H1 (cell line): ENCODE measurements around the gene CPT2. TPM values are rescaled to one million over a fixed set of nuclear protein-coding genes. Genes with fewer than 3 reads are reported as not detected.

Experiments
- CTCF ChIA-PET: fragments of 300-600 bp; sonication (Branson Sonifier 250); formaldehyde crosslinking; loops from one replicate; lab custom pipeline; 2021; ENCODE audit not compliant: partially characterized antibody; lab: Charles Lee
- POLR2A ChIA-PET: fragments of 300-600 bp; sonication (Branson Sonifier 250); formaldehyde crosslinking; loops from one replicate; lab custom pipeline; 2021; ENCODE audit warnings: inconsistent platforms; ENCODE audit not compliant: partially characterized antibody; lab: Charles Lee
- DNase-seq, 2 experiments: peaks; one replicate each; pipeline versions ENCODE4 v3.0.0 to v3.0.0-alpha.2; 2010 to 2022; ENCODE audit warnings: low spot score in 2 of 2, low read depth in 1 of 2, mixed read lengths in 1 of 2
- FAIRE-seq: peaks from 2 replicates; lab custom pipeline; 2011; peaks lifted over from hg19 to GRCh38; lab: Jason Lieb, UNC
- H2AFZ ChIP-seq: 2 replicates; pipeline ENCODE4 v1.8.1; 2012; ENCODE audit warnings: low read length, inconsistent platforms
- H2AK5ac ChIP-seq: 2 replicates; pipeline ENCODE4 v1.6.1; 2013; ENCODE audit warnings: low read depth, low read length
- H2BK120ac ChIP-seq: replicated peaks from 2 replicates; pipeline ENCODE3; 2013; ENCODE audit warnings: low read depth, low read length, inconsistent platforms
- H2BK12ac ChIP-seq: 2 replicates; pipeline ENCODE4 v1.6.1; 2013; ENCODE audit warnings: low read depth, low read length
- H2BK15ac ChIP-seq: 2 replicates; pipeline ENCODE4 v1.6.1; 2013; ENCODE audit warnings: low read length
- H2BK20ac ChIP-seq: 2 replicates; pipeline ENCODE4 v1.6.1; 2013; ENCODE audit warnings: low read length
- H2BK5ac ChIP-seq: 2 replicates; pipeline ENCODE4 v1.6.1; 2013; ENCODE audit warnings: low read depth, low read length
- H3K14ac ChIP-seq: 2 replicates; pipeline ENCODE4 v1.6.1; 2013; ENCODE audit warnings: inconsistent platforms; ENCODE audit not compliant: insufficient read length
- H3K18ac ChIP-seq: 2 replicates; pipeline ENCODE4 v1.6.1; 2013; ENCODE audit warnings: low read length; ENCODE audit errors: extremely low read depth
- H3K23ac ChIP-seq: 2 replicates; pipeline ENCODE4 v1.6.1; 2013; ENCODE audit warnings: inconsistent platforms; ENCODE audit not compliant: insufficient read length
- H3K23me2 ChIP-seq: 2 replicates; pipeline ENCODE4 v1.6.1; 2013; ENCODE audit warnings: low read depth, low read length
- H3K27ac ChIP-seq: 2 replicates; pipeline ENCODE4 v1.6.1; 2011; ENCODE audit warnings: low read depth, low read length, inconsistent platforms
- H3K27me3 ChIP-seq, 4 experiments: replicated peaks in 1 of 4; 1 replicate in 1 of 4; 2 replicates in 3 of 4; pipeline versions ENCODE4 v1.6.1 to v1.8.1; 2011 to 2013; ENCODE audit warnings: low read length in 3 of 4, mild to moderate bottlenecking in 3 of 4, inconsistent platforms in 2 of 4, mixed read lengths in 2 of 4, moderate library complexity in 1 of 4; ENCODE audit not compliant: control insufficient read depth in 3 of 4, insufficient read depth in 3 of 4; ENCODE audit errors: extremely low read depth in 1 of 4
- H3K36me3 ChIP-seq, 4 experiments: 2 replicates each; pipeline versions ENCODE4 v1.6.1 to v1.8.1; 2011 to 2013; ENCODE audit warnings: mild to moderate bottlenecking in 4 of 4, low read length in 3 of 4, moderate library complexity in 2 of 4, control low read depth in 1 of 4, inconsistent platforms in 1 of 4; ENCODE audit not compliant: insufficient read depth in 4 of 4, control insufficient read depth in 2 of 4
- H3K4ac ChIP-seq: replicated peaks from 2 replicates; pipeline ENCODE3; 2013; ENCODE audit warnings: low read length, low read depth, mixed read lengths, inconsistent platforms; ENCODE audit not compliant: insufficient read length
- H3K4me1 ChIP-seq, 4 experiments: replicated peaks in 1 of 4; 1 replicate in 1 of 4; 2 replicates in 3 of 4; pipeline versions ENCODE4 v1.6.1 to v1.8.1; 2011 to 2013; ENCODE audit warnings: low read length in 3 of 4, inconsistent platforms in 2 of 4, mixed read lengths in 1 of 4; ENCODE audit not compliant: insufficient read depth in 4 of 4, control insufficient read depth in 3 of 4
- H3K4me2 ChIP-seq, 2 experiments: 2 replicates each; pipeline versions ENCODE4 v1.6.1 to v1.8.1; 2011 to 2013; ENCODE audit warnings: low read depth in 2 of 2, low read length in 2 of 2, control low read depth in 1 of 2, inconsistent platforms in 1 of 2, mild to moderate bottlenecking in 1 of 2; ENCODE audit not compliant: insufficient read depth in 1 of 2
- H3K4me3 ChIP-seq, 4 experiments: fragments of 200-600, 300-600 bp in 1 of 4; sonication (generic), shearing (Covaris generic), sonication (Bioruptor Twin) in 1 of 4; 2 replicates each; pipeline versions ENCODE4 v1.5.1 to v1.8.1; 2011 to 2016; ENCODE audit warnings: low read length in 4 of 4, low read depth in 3 of 4, control low read depth in 2 of 4, inconsistent platforms in 2 of 4, mild to moderate bottlenecking in 2 of 4, mixed read lengths in 1 of 4, moderate library complexity in 1 of 4; ENCODE audit not compliant: insufficient read depth in 2 of 4; ENCODE audit errors: extremely low read depth in 1 of 4
- H3K56ac ChIP-seq: replicated peaks from 2 replicates; pipeline ENCODE3; 2013; ENCODE audit warnings: low read depth, mild to moderate bottlenecking, mixed read lengths, low read length, inconsistent platforms; ENCODE audit not compliant: insufficient read length
- H3K79me1 ChIP-seq: 2 replicates; pipeline ENCODE4 v1.6.1; 2013; ENCODE audit warnings: low read depth, low read length, control low read depth
- H3K79me2 ChIP-seq, 2 experiments: 2 replicates each; pipeline versions ENCODE4 v1.6.1 to v1.8.1; 2012 to 2013; ENCODE audit warnings: low read length in 2 of 2, mild to moderate bottlenecking in 2 of 2, inconsistent platforms in 1 of 2; ENCODE audit not compliant: insufficient read depth in 2 of 2, control insufficient read depth in 1 of 2
- H3K9ac ChIP-seq, 4 experiments: replicated peaks in 1 of 4; 1 replicate in 1 of 4; 2 replicates in 3 of 4; pipeline versions ENCODE4 v1.6.1 to v1.8.1; 2011 to 2013; ENCODE audit warnings: low read depth in 3 of 4, low read length in 3 of 4, control low read depth in 2 of 4, mild to moderate bottlenecking in 2 of 4, moderate library complexity in 2 of 4, inconsistent platforms in 1 of 4; ENCODE audit errors: extremely low read depth in 1 of 4
- H3K9me3 ChIP-seq, 2 experiments: 2 replicates each; pipeline versions ENCODE4 v1.6.1 to v1.8.1; 2012 to 2013; ENCODE audit warnings: mild to moderate bottlenecking in 2 of 2, moderate library complexity in 2 of 2, control low read depth in 1 of 2, inconsistent platforms in 1 of 2, low read depth in 1 of 2, low read length in 1 of 2, mixed read lengths in 1 of 2; ENCODE audit not compliant: insufficient read depth in 2 of 2
- H4K20me1 ChIP-seq, 2 experiments: replicated peaks in 1 of 2; 2 replicates each; pipeline versions ENCODE3 to v1.8.1; 2011 to 2013; ENCODE audit warnings: inconsistent platforms in 2 of 2, low read length in 2 of 2, mild to moderate bottlenecking in 1 of 2; ENCODE audit not compliant: insufficient read depth in 2 of 2, control insufficient read depth in 1 of 2
- H4K5ac ChIP-seq: 2 replicates; pipeline ENCODE4 v1.6.1; 2013; ENCODE audit warnings: low read length, low read depth, mixed read lengths, inconsistent platforms; ENCODE audit not compliant: insufficient read length
- H4K8ac ChIP-seq: 2 replicates; pipeline ENCODE4 v1.8.0; 2013; ENCODE audit warnings: mild to moderate bottlenecking, moderate library complexity, low read length, inconsistent platforms; ENCODE audit not compliant: insufficient read depth; ENCODE audit errors: extremely low read depth
- H4K91ac ChIP-seq: replicated peaks from 2 replicates; pipeline ENCODE3; 2013; ENCODE audit warnings: low read length, mixed read lengths, inconsistent platforms; ENCODE audit not compliant: insufficient read length
- ASH2L ChIP-seq: fragments of 200-600, 300-600 bp; sonication (generic); IDR thresholded peaks from one replicate; pipeline ENCODE4 v1.7.1; 2017; ENCODE audit warnings: low read length
- BACH1 ChIP-seq: IDR thresholded peaks from 2 replicates; pipeline ENCODE4 v1.6.1; 2012; ENCODE audit warnings: low read length, improper control_type of control experiment
- CHD2 ChIP-seq: IDR thresholded peaks from 2 replicates; pipeline ENCODE4 v1.6.1; 2012; ENCODE audit warnings: low read length, improper control_type of control experiment
- NANOG ChIP-seq: IDR thresholded peaks from 2 replicates; pipeline ENCODE4 v1.6.1; 2011; ENCODE audit warnings: low read length, low read depth, mild to moderate bottlenecking, inconsistent platforms; ENCODE audit not compliant: insufficient read depth, poor library complexity, severe bottlenecking
- SAP30 ChIP-seq: fragments of 300-600 bp; sonication (generic); IDR thresholded peaks from 2 replicates; pipeline ENCODE4 v1.7.1; 2012; ENCODE audit warnings: low read length, moderate library complexity, mild to moderate bottlenecking, inconsistent platforms; ENCODE audit not compliant: insufficient read depth, insufficient replicate concordance
- SIRT6 ChIP-seq: IDR thresholded peaks from one replicate; pipeline ENCODE4 v1.7.1; 2012; ENCODE audit warnings: low read length, inconsistent platforms
- SP2 ChIP-seq: IDR thresholded peaks from 2 replicates; pipeline ENCODE4 v1.6.1; 2012; ENCODE audit warnings: mild to moderate bottlenecking, low read length, inconsistent platforms
- SRF ChIP-seq: IDR thresholded peaks from 2 replicates; pipeline ENCODE4 v1.6.1; 2011; ENCODE audit warnings: mild to moderate bottlenecking, low read depth, low read length, moderate library complexity
- WGBS, 2 experiments: shearing (Covaris generic) in 1 of 2; methylation state at CpG; one replicate each; pipeline versions ENCODE4 v1.1.6 to v1.1.7; 2013 to 2015; ENCODE audit warnings: low lambda C conversion rate in 2 of 2, mixed read lengths in 2 of 2, inconsistent platforms in 1 of 2, low coverage in 1 of 2, missing lambda C conversion rate in 1 of 2; ENCODE audit not compliant: insufficient replicate concordance in 2 of 2, insufficient coverage in 1 of 2, insufficient read length in 1 of 2; ENCODE audit errors: extremely low coverage in 1 of 2, missing lambda C conversion rate in 1 of 2; 5-methylcytosine and 5-hydroxymethylcytosine counted together
- polyA plus RNA-seq, 7 experiments: library from polyadenylated mRNA; depleted of rRNA in 3 of 7; stranded (reverse) in 5 of 7; unstranded in 2 of 7; fragments of >200 nt in 5 of 7; fragments of 200-250 nt in 2 of 7; gene quantifications; 1 replicate in 5 of 7; 2 replicates in 1 of 7; 4 replicates in 1 of 7; pipeline versions ENCODE4 v1.2.1 to v1.2.3, GENCODE V29; 2011 to 2013; ENCODE audit warnings: missing spikeins in 2 of 7, mixed read lengths in 2 of 7
- total RNA-seq: library from RNA; stranded (reverse); fragmentation: NEBNext Ultra II Directional; extraction: Animal tissue kit (Norgen Biotek cat#: 25700); gene quantifications from 2 replicates; pipeline ENCODE4 v1.2.1, GENCODE V29; 2021

The CPT2 gene
- total and polyA plus RNA-seq, 2 of the 8 experiments (the other 6 are each of a cell fraction or from before 2014, with no cell fraction given), result 23.9 to 25.5 TPM

DNA sequence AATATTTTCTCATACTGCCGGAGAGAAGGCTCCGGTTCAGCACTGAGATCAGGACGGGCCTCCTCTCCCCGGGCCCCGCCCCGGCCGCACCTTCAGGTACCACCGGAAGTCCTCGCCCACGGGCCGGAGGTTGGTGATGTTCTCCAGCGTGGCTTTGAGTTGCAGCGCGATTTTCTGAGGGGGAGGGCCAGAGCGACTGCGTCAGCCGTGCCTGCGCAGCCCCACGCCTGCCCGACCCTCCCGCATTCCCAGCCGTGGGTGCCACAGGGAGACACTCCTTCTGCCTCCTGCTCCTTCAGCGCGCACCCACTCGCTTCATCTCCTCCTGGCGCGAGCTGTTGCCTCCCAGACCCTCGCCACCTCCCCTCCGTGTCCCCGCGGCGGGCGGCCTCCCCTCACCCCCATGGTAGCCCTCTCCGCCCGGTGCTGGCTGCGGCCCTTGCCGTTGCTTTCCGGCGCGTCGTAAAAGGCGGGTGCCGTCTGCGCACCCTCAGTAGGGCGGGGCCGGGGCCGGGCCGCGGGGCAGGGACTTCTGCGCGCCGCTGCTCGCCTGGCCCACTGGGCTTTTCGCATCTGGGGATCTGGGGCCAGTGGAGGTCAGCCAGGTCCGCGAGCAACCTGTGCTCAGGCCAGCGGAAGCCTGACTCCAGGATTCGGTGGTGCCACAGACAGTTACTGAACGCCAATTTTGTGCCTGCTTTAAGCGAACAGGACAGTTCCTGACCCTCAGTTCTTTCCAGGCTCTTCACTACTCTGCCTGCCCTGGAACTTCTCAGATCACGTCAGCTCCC is 23.7 kb downstream of the CPT2 start, which contains the start of gene CZIB:
Gene CZIB, minus strand, starts transcription at position 464 of the 791 bp plus-strand sequence. Its CDS starts 59 bp downstream, at position 405.
- peak within 1 kb of the TSS; percentile 51 to 81 (median 74) for H3K9ac ChIP-seq
- H4K8ac ChIP-seq, result peak within 1 kb of the TSS; percentile 93
- H2AK5ac ChIP-seq, result peak within 1 kb of the TSS; percentile 43; the same call in 1 of the 2 replicates
- peak within 1 kb of the TSS; percentile 100 for H4K5ac ChIP-seq
- H3K36me3 ChIP-seq, result peaks cover 0 to 27% (median 4%) of the 10 kb centered on the region in 4 experiments; a peak in 4 of 8 replicates
- peak within 1 kb of the TSS; percentile 76 to 78 for H3K4me2 ChIP-seq
- H3K23me2 ChIP-seq, result peaks cover 8% of the 10 kb centered on the region; the same call in 1 of the 2 replicates
- FAIRE-seq (no peak), DNase-seq (peak; percentile 49 to 97)
- peaks cover 2% of the 10 kb centered on the region; the same call in 1 of the 2 replicates for H3K79me1 ChIP-seq
- H3K18ac ChIP-seq, result peak within 1 kb of the TSS; percentile 99
- peak within 1 kb of the TSS; percentile 84 for H3K27ac ChIP-seq
- peaks cover 0 to 5% (median 1%) of the 10 kb centered on the region in 4 experiments; a peak in 3 of 7 replicates for H3K4me1 ChIP-seq
- peaks cover 0 to 2% (median 0%) of the 10 kb centered on the region in 4 experiments; a peak in 1 of 7 replicates for H3K27me3 ChIP-seq
- H3K4ac ChIP-seq, result peak within 1 kb of the TSS; percentile 100
- no peak within 1 kb of the TSS; the same call in 1 of the 2 replicates for H2BK12ac ChIP-seq
- peak within 1 kb of the TSS; percentile 83 for H2AFZ ChIP-seq
- no peak within 1 kb of the TSS for H3K23ac ChIP-seq
- H2BK120ac ChIP-seq, result peak within 1 kb of the TSS; percentile 95
- peak within 1 kb of the TSS; percentile 100 for H2BK5ac ChIP-seq
- peak within 1 kb of the TSS; percentile 33 for H3K14ac ChIP-seq
- WGBS, 2 experiments, result 2% methylated on average over 47 of the region's 61 CpGs; no CpG with 5 or more reads in 1 of the 2 experiments
- peaks cover 0 to 10% of the 10 kb centered on the region in 2 experiments; a peak in 1 of 4 replicates for H3K79me2 ChIP-seq
- H4K91ac ChIP-seq, result peak within 1 kb of the TSS; percentile 100
- CTCF ChIA-PET, result interaction anchor here (0.6 to 1.5 kb wide), 2 partner anchors 224 to 251 kb away, joined by 3 read pairs; no protein-coding TSS in a partner anchor
- no peaks in the 10 kb centered on the region for H4K20me1 ChIP-seq
- no peak within 1 kb of the TSS for H2BK20ac ChIP-seq
- H3K4me3 ChIP-seq, result peak within 1 kb of the TSS; percentile 76 to 90 (median 80)
- H3K9me3 ChIP-seq, result no peaks in the 10 kb centered on the region
- H3K56ac ChIP-seq, result peak within 1 kb of the TSS; percentile 99
- POLR2A ChIA-PET, result interaction anchor here (0.9 to 7.2 kb wide), 5 partner anchors 8 to 24 kb away, joined by 3 to 62 read pairs (median 5); partner anchors contain the start of gene MAGOH
- H2BK15ac ChIP-seq, result peak within 1 kb of the TSS; percentile 99
- TF ChIP-seq SIRT6, result no peak
- no peak for TF ChIP-seq SAP30
- TF ChIP-seq BACH1, result peak; percentile 77
- no peak for TF ChIP-seq NANOG
- TF ChIP-seq CHD2, result no peak
- TF ChIP-seq ASH2L, result peak; percentile 81
- TF ChIP-seq SP2, result no peak
- no peak for TF ChIP-seq SRF
